GM13977 (cell line): ENCODE measurements around the gene XPA.

Experiments used
- DNase-seq: peaks from one replicate; pipeline ENCODE4 v3.0.0; 2012; ENCODE audit warnings: low spot score
- in situ Hi-C: fragments of 300-500 bp; cut with MboI; formaldehyde crosslinking; loops from one replicate; pipeline ENCODE4 v1.12.0; 2022; ENCODE audit warnings: low sequenced_read_pairs, low pct_unique_long_range_greater_than_20kb, mixed read lengths, inconsistent platforms; ENCODE audit not compliant: unreplicated experiment
- TF ChIP-seq, protein P1 (sequence below): IDR thresholded peaks from 2 replicates; pipeline ENCODE4 v1.5.1; 2012; ENCODE audit warnings: mild to moderate bottlenecking, control low read depth; ENCODE audit not compliant: insufficient read depth; ENCODE audit errors: extremely low read depth, missing control alignments

Gene XPA

GRCh38 chr9:97660340-97660739 lies 36.8 kb downstream of the XPA start:
- in situ Hi-C loops = no loop called here
- TF ChIP-seq, protein P1, sequence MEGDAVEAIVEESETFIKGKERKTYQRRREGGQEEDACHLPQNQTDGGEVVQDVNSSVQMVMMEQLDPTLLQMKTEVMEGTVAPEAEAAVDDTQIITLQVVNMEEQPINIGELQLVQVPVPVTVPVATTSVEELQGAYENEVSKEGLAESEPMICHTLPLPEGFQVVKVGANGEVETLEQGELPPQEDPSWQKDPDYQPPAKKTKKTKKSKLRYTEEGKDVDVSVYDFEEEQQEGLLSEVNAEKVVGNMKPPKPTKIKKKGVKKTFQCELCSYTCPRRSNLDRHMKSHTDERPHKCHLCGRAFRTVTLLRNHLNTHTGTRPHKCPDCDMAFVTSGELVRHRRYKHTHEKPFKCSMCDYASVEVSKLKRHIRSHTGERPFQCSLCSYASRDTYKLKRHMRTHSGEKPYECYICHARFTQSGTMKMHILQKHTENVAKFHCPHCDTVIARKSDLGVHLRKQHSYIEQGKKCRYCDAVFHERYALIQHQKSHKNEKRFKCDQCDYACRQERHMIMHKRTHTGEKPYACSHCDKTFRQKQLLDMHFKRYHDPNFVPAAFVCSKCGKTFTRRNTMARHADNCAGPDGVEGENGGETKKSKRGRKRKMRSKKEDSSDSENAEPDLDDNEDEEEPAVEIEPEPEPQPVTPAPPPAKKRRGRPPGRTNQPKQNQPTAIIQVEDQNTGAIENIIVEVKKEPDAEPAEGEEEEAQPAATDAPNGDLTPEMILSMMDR = no peak
- DNase-seq = no peak

- in situ Hi-C loops = no loop called here
- DNase-seq = no peak
- TF ChIP-seq, protein P1 = no peak
These were observed 37.4 kb downstream of the XPA start for GRCh38 chr9:97659771-97660170.

- in situ Hi-C loops = no loop called here
- no peak for DNase-seq
- TF ChIP-seq, protein P1 = no peak
These were observed 38.4 kb downstream of the XPA start for GRCh38 chr9:97658707-97659106.

GRCh38 chr9:97651646-97652045 lies 45.5 kb downstream of the XPA start:
- no peak for DNase-seq
- TF ChIP-seq, protein P1 = no peak
- in situ Hi-C loops = no loop called here

DNA sequence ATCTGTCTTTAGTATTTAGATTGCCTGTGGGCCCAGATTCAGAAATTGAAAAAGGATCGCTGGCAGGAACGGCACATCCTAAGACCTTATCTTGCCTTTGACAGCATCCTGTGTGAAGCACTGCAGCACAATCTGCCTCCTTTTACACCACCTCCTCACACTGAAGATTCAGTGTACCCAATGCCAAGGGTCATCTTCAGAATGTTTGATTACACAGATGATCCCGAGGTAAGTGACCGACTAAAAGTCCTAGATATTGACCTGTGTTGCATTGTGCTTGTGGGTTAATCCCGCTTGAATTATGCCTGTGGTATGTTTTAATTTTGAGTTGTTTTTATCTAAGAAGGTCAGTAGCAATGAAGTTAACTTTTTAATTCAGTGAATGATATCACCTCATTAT lies 49.1 kb downstream of the XPA start:
- in situ Hi-C loops = no loop called here
- TF ChIP-seq, protein P1 = no peak
- no peak for DNase-seq

DNA sequence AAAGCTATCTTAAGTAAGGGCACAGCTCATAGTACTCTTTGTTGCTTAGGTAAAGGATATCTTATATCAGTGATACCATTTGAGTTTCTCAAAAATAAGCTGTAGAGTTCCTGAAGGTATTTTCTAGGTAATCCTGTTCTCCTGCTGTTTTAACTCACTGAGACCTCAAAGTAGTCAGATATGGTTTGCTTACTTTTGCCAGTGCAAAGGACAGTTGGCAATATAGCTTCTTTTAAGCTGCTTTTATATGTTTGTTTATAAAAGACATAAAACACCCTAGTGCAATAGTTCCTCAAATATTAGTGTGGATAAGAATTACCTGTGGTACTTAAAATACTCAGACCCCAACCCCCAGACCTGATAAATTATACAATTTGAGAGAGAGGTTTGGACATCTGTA lies 51.4 kb downstream of the XPA start:
- in situ Hi-C loops = no loop called here
- TF ChIP-seq, protein P1 = no peak
- DNase-seq = no peak

- in situ Hi-C loops = no loop called here
- TF ChIP-seq, protein P1 = no peak
- DNase-seq = no peak
These were observed 56.8 kb downstream of the XPA start for GRCh38 chr9:97640325-97640724.
